ENCODE measurements around the gene TMEM200B. TPM values are rescaled to one million over a fixed set of nuclear protein-coding genes. Genes with fewer than 3 reads are reported as not detected.
"Not testable (repeated sequence)": the region's sequence is repeated elsewhere in the genome, so short reads cannot be mapped to it uniquely, and the experiment has no call there.

TMEM200B gene
- total RNA-seq = 2.1 TPM
- long read RNA-seq, partial matches to known transcripts = 0 of 5 reads
- long read RNA-seq, other reads (novel, unspliced or antisense) = 3 of 5 reads

DNA sequence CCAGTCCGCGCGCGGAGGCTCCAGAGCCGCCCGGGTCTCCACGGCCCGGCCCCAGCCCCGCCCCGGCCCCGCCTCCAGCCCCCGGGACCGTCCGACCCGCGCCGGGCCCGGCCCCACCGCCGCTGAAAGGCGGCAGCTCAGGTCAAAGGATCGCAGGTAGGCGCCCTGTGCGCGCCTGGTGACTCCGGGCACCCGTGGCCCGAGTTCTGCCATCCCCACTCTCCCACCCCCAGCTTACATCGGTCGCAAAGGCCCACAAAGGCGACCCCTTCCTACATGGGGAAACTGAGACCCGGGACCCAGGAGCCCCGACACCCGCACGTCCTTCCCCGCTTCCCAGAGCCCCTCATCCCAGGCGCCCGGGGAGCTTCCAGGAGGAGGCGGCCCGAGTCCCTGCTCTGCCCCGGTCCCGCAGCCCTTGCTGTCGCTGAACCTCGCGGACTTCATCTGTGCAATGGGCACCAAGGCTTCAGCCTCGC is at the start of gene TMEM200B:
TMEM200B (minus strand) TSS at position 17 of the 479 bp plus-strand sequence. CDS start 2,075 bp downstream, outside the sequence.
- no peak for DNase-seq (ENCODE audit: low spot score)
- intact Hi-C loops (cut with DNase I) = loop anchor here (2.0 kb wide), 1 partner anchor 57 kb away; the partner anchor contains the start of gene SRSF4

- intact Hi-C loops (cut with DNase I) = no loop called here
- DNase-seq (ENCODE audit: low spot score) = no peak
These were observed 48.8 kb upstream of the TMEM200B start for GRCh38 chr1:29172415-29172939.

- no peak for DNase-seq (ENCODE audit: low spot score)
- intact Hi-C loops (cut with DNase I) = no loop called here
These were observed 47.8 kb upstream of the TMEM200B start for GRCh38 chr1:29171521-29171920.

DNA sequence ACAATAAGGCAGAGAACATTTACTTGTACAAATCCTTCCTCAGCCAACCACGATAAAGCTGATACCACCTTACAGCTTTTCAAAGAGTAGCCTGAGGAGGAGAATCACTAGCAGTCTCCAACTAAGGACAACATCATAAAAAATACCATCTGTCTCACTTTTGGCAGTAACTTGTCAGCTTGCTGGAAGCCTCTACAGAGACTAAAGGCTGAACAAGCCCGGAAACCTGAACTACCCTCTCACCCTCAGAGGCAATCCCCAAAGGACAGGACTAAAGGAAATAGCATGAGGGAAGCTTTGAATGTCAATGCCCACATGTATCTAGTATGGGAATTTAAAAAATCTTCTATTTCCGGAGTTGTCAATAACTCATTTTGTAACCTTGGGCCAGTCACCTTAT is 47.4 kb upstream of the TMEM200B start:
- intact Hi-C loops (cut with DNase I) = no loop called here
- no peak for DNase-seq (ENCODE audit: low spot score)

DNA sequence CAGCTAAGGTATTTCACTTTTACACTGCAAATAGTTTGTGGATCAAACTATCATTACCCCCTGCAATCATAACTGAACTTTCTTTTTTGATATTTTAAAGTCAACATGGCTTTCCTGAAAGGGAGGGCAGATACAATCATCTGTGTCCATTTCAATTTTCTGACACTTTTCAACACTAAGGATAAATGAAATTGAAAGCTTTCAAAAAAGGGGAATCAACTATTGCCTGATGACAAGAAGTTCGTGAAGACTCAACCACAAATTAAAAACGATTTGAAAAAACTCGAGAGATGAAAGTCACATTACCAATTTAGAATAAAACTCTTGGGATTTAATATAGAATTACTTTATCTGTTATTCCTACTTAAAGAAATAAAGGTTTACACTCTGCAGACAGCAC is 46.3 kb upstream of the TMEM200B start:
- DNase-seq (ENCODE audit: low spot score) = no peak
- intact Hi-C loops (cut with DNase I) = no loop called here

- intact Hi-C loops (cut with DNase I) = no loop called here
These were observed 44.2 kb upstream of the TMEM200B start for GRCh38 chr1:29167904-29168303.

DNA sequence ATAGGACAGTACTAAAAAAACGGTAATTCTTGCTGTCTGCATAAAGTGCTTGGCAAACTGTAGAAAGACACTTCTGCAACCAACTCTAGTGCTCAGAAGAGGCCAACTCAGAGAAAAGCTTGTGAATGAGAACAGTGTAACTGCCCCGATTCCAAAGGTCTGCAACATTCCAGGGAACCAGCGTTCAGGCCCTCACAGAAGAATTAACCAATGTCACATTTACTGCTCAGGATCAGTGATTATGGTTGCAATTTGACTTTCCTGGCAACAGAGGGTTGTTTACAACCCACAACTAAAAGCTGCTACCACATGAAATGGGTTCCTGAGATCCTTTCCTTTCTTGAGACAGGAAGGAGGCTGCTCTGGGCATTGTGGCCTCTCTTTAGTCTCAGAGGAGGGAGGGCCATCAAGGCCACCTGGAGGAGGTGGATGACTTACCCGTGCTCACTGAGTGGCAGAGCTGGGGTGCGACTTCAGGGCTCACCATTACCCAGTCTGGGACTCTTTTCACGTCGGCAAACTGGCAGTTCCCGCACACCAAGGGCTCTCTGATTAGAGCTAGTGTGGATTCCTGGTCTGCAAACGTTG is 42.7 kb upstream of the TMEM200B start:
- intact Hi-C loops (cut with DNase I) = no loop called here
- DNase-seq (ENCODE audit: low spot score) = no peak

More at GRCh38 chr1:29167904-29168303, 44.2 kb upstream of the TMEM200B start:
- DNase-seq (ENCODE audit: low spot score) = no peak

- intact Hi-C loops (cut with DNase I) = no loop called here
- no peak for DNase-seq (ENCODE audit: low spot score)
These were observed 40.9 kb upstream of the TMEM200B start for GRCh38 chr1:29164588-29164987.

GRCh38 chr1:29162476-29163138 is 38.9 kb upstream of the TMEM200B start:
- no peak for DNase-seq (ENCODE audit: low spot score)

DNA sequence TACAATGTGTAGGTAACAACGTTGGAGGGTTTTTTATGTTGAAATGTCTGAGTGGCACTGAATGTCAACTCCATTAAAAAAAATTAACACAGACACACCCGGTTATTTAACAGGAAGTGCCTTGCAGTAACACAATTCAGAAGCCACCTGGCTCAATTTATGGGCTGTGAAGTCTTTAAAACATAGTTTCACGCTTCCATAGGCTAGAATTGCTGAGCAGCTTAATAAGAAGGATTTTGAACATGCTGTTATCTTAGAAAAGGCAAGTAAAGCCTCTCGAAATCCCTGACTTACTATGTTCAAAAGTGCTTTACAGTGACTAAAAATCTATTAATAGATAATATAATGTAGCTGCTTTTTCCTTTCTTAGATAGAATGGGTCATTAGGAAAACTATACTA is 38.3 kb upstream of the TMEM200B start:
- DNase-seq (ENCODE audit: low spot score) = no peak
- intact Hi-C loops (cut with DNase I) = no loop called here

More at GRCh38 chr1:29162476-29163138, 38.9 kb upstream of the TMEM200B start:
- intact Hi-C loops (cut with DNase I) = no loop called here

- no peak for DNase-seq (ENCODE audit: low spot score)
- intact Hi-C loops (cut with DNase I) = no loop called here
These were observed 36.1 kb upstream of the TMEM200B start for GRCh38 chr1:29159773-29160172.

DNA sequence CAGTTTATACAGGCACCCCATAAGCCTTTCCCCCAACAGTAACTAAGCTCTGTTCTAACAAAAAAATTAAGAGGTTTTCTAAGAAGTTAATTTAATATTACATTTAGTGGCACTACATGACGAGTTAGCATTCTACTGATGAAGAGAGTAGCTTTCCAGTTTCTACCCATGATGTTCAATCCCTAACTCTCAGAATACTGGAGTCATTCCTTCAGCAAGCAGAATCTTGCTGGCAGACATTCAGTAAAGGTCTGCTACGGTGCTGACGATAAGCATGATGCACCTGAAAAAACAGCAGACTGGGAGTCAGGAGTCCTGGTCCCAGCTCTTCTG is 33.5 kb upstream of the TMEM200B start:
- DNase-seq (ENCODE audit: low spot score) = no peak
- intact Hi-C loops (cut with DNase I) = no loop called here

- no peak for DNase-seq (ENCODE audit: low spot score)
- intact Hi-C loops (cut with DNase I) = no loop called here
These were observed 33.0 kb upstream of the TMEM200B start for GRCh38 chr1:29156543-29157268.

- intact Hi-C loops (cut with DNase I) = no loop called here
- no peak for DNase-seq (ENCODE audit: low spot score)
These were observed 28.5 kb upstream of the TMEM200B start for GRCh38 chr1:29152046-29152805.

DNA sequence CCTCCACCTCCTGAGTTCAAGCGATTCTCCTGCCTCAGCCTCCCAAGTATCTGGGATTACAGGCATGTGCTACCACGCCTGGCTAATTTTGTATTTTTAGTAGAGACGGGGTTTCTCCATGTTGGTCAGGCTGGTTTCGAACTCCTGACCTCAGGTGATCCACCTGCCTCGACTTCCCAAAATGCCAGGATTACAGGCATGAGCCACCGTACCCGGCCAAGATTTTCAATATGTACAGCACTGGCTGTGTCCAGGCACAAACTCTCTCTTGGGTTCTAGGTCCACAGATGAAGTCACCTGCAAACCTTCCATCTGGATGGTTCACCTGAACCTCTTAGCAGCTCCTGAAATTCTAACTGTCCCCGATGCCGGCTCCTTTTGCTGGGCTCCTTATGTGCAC is 26.6 kb upstream of the TMEM200B start:
- intact Hi-C loops (cut with DNase I); DNase-seq (ENCODE audit: low spot score): not testable (repeated sequence)

- DNase-seq (ENCODE audit: low spot score) = no peak
- intact Hi-C loops (cut with DNase I) = no loop called here
These were observed 25.2 kb upstream of the TMEM200B start for GRCh38 chr1:29148656-29149491.

GRCh38 chr1:29145739-29146437 is 22.2 kb upstream of the TMEM200B start:
- intact Hi-C loops (cut with DNase I) = no loop called here
- DNase-seq (ENCODE audit: low spot score) = no peak

DNA sequence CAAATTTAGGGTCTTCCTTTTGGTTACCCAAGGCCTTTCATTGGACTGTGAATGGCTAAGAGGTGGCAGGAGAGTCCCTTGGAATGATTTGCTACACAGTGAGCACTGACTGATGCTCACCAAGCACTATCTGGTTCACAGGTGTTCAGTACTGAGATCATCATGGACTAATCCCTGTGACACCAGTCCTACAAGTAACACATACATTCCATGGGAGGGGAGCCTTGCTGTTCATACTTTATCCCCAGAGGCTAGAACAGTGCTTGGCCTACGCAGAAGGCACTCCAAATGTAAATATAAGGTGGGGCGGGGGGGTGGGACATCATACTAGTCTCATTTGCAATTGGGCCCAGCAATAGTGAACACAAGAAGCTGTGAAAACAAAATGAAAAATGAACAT is 20.5 kb upstream of the TMEM200B start:
- no peak for DNase-seq (ENCODE audit: low spot score)
- intact Hi-C loops (cut with DNase I) = no loop called here
